HS-5 (cell line): ENCODE data around the gene SHB.

Experiments used
- DNase-seq: peaks from one replicate; pipeline ENCODE4 v3.0.0-alpha.2; 2012; ENCODE audit warnings: low read depth

SHB gene

DNA sequence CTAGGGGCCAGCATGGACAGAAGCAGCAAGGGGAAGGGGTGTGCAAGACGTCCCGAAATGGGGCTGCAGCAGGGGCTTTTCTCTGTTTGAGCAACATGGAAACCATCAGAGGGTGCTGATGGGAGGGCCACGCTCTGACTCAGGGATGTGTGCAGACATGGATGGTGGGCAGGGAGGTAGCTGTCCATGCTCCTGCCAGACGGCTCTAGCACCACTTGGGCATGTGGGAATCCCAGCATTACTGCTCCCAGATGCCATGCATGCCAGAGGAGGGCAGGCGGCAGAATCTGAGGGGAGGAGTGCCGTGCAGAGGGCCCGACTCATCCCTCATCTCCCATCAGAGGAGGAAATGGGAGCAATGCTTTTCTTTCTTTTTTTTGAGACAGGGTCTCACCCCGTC is 119.5 kb downstream of the SHB start:
- no peak for DNase-seq

DNA sequence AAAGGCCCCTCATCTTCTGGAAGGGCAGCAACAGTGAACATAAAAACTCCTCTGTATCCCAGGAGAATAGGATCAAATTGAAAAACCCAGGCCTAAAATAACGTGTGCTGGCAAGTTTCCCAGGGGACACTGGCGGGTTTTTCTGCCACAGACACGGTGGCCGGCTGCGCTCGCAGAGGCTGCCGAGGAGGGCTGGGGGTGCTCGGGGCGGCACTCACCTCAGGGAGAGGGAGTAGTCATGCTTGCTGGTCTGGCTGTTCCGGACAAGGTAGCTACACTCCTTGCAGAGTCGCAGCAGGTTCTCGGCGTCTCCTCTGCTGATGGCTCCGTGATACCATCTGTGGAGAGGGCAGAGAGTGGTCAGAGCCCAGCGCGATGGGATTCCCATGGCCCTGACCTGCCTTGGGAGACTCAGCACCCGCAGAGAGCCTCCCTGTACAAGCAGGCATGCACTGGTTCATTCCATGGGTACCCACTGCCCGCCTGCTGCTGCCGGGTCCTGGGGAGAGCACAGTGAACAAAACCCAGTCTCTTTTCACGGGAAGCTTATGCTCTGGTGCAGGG is 120.5 kb downstream of the SHB start:
- DNase-seq: no peak

DNA sequence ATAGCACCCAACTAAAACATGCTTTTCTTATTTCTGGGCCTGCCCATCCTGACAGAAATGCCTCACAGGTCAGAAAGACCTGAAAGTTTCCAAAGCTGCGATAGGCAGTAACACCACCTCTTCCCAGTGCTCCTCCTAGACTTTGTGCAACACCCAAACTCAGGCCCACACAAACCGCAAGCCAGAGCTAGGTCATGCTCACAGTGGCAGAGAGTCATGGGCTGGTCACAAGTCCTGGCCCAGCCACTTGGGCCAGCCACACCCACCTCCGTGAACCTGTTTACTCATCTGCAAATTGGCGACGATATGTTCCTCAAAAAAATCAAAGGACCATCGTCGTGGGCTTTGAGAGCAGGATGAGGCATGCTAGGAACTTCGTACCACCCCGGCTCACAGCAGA is 121.0 kb downstream of the SHB start:
- DNase-seq: no peak

- DNase-seq: no peak
These were observed 121.6 kb downstream of the SHB start for GRCh38 chr9:37947471-37947870.

- DNase-seq: no peak
These were observed 122.1 kb downstream of the SHB start for GRCh38 chr9:37946971-37947370.

GRCh38 chr9:37946041-37946440 is 123.0 kb downstream of the SHB start:
- no peak for DNase-seq

GRCh38 chr9:37944671-37945481 is 124.2 kb downstream of the SHB start:
- no peak for DNase-seq

GRCh38 chr9:37944266-37944650 is 124.8 kb downstream of the SHB start:
- no peak for DNase-seq

DNA sequence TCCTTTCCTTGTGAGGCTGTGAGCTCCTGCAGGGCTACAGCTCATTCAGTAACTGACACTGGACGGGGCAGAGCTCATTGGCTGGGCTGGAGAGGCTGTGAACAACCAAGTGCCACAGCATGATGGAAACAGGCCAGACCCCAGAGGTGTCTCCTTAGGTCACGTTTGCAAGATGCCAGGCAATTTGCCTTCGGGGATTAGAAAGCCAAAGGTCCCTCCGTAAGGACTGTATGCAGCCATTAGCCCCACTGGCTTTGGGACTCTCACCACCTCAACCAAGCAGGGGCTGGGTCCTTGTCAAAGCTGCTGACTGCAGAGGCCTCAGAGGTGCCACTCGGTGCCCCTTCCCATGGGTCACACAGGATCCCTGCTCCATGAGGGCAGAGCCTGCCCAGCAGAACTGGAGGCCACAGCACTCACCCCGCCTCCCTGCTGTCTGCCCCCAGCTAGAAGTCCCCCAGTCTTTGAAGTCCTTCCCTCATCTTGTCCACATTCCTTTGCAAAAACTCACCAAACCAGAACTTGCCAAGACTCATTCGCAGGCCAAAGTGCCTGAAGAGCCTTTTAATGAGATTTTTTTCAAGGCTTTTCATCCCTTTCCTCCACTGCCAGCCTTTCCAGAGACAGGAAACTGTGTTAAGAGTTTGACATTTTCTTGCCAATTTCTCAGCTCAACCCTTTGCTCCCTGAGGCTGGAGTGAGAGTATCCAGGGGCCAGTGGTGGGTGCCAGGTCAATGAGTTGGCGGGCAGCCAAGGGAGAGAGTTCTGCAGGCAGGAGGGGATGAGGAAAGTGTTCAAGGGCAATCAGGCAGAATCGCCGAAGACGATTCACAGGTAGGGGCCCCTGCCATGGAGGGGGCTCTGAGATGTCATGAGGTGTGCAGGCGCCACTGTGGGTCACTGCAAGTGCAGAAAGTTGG is 125.4 kb downstream of the SHB start:
- DNase-seq: peak; percentile 86

- no peak for DNase-seq
These were observed 126.2 kb downstream of the SHB start for GRCh38 chr9:37942621-37943344.

GRCh38 chr9:37941253-37941652 is 127.8 kb downstream of the SHB start:
- DNase-seq: no peak

GRCh38 chr9:37939575-37940095 is 129.4 kb downstream of the SHB start:
- DNase-seq: no peak

- DNase-seq: no peak
These were observed 130.7 kb downstream of the SHB start for GRCh38 chr9:37938121-37938891.

GRCh38 chr9:37937366-37937765 is 131.7 kb downstream of the SHB start:
- no peak for DNase-seq

- no peak for DNase-seq
These were observed 132.1 kb downstream of the SHB start for GRCh38 chr9:37936965-37937364.

- DNase-seq: no peak
These were observed 132.7 kb downstream of the SHB start for GRCh38 chr9:37936376-37936775.

DNA sequence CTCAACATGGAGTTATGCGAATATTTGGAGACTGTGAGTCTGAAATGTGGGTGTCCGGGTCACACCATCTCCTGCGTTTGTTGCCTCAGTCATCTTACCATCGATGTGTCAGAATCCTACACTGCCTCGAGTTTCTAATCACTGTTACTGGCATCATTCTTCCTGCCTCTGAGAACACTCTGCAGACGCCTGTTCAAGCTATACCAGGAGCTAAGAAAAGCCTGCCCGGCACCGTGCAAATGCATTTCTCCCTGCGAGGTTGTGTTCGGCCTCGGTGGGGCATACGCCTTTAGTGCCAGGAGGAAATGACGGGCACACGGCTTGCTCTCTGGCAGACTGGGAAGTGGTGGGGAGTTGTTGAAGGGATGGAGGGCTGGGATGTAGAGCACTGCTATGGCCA is 133.9 kb downstream of the SHB start:
- DNase-seq: no peak

- DNase-seq: no peak
These were observed 137.4 kb downstream of the SHB start for GRCh38 chr9:37931592-37931991.

DNA sequence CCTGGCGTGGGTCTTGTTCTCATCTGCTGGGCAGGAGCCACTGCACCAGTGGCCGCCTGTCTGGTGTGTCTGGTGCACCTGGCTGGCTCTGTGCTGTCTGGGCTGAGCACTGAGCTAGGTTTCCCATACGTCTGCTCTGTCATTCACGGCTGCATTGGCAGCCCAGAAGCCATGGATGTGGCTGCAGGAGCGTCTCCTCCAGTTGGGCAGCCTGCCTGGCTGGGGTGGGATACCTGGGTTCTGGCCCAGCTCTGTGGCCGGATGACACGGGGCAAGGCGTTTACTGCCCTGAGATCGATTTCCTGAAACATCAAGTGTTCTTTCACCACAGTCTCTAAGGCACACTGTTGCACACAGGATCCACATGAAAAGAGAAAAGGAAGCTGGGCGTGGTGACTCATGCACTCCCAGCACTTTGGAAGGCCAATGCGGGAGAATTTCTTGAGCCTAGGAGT is 139.6 kb downstream of the SHB start:
- no peak for DNase-seq

GRCh38 chr9:37928552-37929430 is 140.2 kb downstream of the SHB start:
- DNase-seq: no peak
